Measurements from ENCODE around the gene ISG20L2.
A peak's percentile ranks its signal among the peaks of the same experiment; 100 is the strongest.

The ISG20L2 gene

DNA sequence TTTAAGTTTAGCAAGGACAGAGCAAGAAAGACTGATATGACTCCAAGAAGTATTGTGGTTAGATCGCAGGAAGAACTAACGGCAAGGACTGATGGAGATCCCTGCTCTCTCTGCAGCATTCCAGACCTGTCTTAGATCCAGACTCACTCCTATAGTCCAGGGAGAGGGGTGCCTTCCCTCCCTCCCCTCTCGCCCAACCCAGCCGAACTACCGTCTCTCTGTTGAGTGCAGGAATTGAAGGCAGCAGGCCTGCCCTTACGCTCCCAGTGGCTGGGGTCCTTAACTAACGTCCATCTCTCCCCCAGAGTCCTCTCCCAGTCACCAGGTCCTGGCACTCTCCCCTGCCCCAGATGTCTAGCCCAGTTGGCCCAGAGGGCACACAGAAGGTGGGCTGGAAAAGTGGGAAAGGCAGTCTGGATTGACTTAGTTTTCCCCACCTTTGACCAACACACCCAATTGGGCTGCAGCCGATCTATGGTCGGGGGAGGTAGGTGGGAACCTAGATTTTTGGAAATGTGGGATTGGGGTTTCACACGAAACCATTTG lies 24.3 kb downstream of the ISG20L2 start:
- H3K27me3 ChIP-seq (replicated peaks; ENCODE audit: control insufficient read depth, insufficient read depth, low read length) = no peaks in the 10 kb centered on the region
- peaks cover 61% of the 10 kb centered on the region for H3K4me1 ChIP-seq (ENCODE audit: control insufficient read depth, insufficient read depth, low read length)
- H3K9ac ChIP-seq (ENCODE audit: low read length) = peak overlapping the region; percentile 83
- peak overlapping the region; percentile 74 for H3K4me3 ChIP-seq (ENCODE audit: low read length)
- H3K36me3 ChIP-seq (ENCODE audit: control insufficient read depth, insufficient read depth, low read length, severe bottlenecking) = peaks cover 6% of the 10 kb centered on the region
- H3K9me3 ChIP-seq (ENCODE audit: control insufficient read depth, low read length) = no peaks in the 10 kb centered on the region
- DNase-seq (ENCODE audit: low read depth) = no peak

DNA sequence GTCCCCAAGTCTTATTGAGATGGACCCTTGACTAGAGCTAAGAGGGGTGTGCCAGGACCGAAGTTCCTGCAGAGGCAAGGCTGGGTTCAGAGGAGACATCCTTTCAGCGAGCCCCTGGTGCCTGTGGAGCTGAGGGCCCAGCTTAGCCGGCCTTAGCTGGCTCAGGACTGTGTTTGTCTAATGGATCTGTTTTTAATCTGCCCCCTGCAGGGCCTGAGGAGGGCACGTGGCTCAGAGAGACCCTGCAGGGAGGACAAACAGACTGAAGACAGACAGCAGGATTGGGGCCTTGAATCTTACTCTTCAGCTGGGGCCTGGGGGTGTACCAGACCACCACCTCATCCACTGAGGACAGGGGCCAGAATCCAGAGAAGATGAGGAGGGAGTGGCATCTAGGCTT lies 24.8 kb downstream of the ISG20L2 start:
- Histone ChIP-seq H3K9me3 (ENCODE audit: control insufficient read depth, low read length) (no peaks in the 10 kb centered on the region), H3K27me3 (replicated peaks; ENCODE audit: control insufficient read depth, insufficient read depth, low read length) (no peaks in the 10 kb centered on the region), H3K4me3 (ENCODE audit: low read length) (peak overlapping the region; percentile 74), H3K36me3 (ENCODE audit: control insufficient read depth, insufficient read depth, low read length, severe bottlenecking) (peaks cover 6% of the 10 kb centered on the region), H3K4me1 (ENCODE audit: control insufficient read depth, insufficient read depth, low read length) (peaks cover 60% of the 10 kb centered on the region), H3K9ac (ENCODE audit: low read length) (peak overlapping the region; percentile 83)
- DNase-seq (ENCODE audit: low read depth) = peak; percentile 36

DNA sequence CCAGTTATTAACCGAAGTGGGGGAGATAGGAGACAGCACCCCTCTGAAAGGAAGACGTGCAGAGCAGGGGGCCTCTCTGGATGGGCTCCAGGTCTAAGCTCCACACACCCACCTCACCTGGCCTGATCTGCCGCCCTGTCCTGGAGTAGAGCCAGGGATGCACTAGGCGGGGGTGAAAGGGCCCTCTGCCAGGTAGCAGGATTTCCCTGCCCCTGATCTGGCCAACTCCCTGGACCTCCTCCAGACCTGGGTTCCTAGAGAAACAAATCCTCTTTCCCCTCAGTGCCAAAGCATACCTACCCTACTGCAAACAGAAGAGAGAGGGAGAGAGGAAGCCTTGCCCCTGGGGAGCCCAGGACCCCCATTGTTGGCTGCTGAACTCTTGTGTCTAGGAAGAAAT lies 25.2 kb downstream of the ISG20L2 start:
- H3K4me1 ChIP-seq (ENCODE audit: control insufficient read depth, insufficient read depth, low read length) = peaks cover 56% of the 10 kb centered on the region
- H3K27me3 ChIP-seq (replicated peaks; ENCODE audit: control insufficient read depth, insufficient read depth, low read length) = no peaks in the 10 kb centered on the region
- no peak for DNase-seq (ENCODE audit: low read depth)
- H3K4me3 ChIP-seq (ENCODE audit: low read length) = no peak overlapping the region
- H3K9ac ChIP-seq (ENCODE audit: low read length) = peak overlapping the region; percentile 83
- peaks cover 6% of the 10 kb centered on the region for H3K36me3 ChIP-seq (ENCODE audit: control insufficient read depth, insufficient read depth, low read length, severe bottlenecking)
- H3K9me3 ChIP-seq (ENCODE audit: control insufficient read depth, low read length) = no peaks in the 10 kb centered on the region

DNA sequence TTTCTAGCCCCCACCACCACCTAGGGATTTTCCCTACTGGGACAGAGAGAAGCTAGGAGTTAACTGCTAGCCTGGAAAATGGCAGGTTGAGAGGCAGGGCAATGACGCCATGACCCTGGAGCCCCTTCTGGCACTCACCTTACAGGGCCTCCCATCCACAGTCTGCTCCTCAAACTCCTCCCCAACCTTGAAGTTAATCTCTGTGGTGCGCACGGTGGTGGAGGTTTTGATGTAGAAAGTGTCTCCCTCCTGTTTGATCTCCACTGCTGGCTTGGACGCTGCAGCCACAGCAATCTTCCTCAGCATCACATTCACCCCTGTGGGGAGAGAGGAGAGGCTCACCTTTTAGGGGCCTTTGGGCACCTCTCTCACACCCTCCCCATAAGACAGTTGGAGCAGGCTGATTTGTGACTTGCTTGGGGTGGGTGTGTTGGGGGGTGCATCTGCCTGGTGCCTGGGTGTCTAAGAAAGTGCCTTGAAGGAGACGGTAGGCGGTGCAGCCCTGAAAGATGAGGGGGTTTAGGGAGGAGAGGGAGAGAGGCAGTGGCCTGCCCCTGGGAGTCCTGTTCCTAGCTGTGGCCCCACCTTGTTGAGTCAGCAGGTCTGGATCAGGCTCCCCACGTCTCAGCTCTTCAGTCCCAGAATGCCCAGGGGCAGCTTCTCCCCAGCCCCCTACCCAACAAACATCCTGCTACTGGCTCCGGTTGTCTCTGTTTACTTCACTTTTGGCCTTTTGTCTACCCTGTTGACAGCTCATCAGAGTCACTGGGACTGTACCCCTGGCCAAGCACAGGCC lies 27.6 kb downstream of the ISG20L2 start:
- no peak overlapping the region for H3K9ac ChIP-seq (ENCODE audit: low read length)
- peaks cover 33% of the 10 kb centered on the region for H3K4me1 ChIP-seq (ENCODE audit: control insufficient read depth, insufficient read depth, low read length)
- peaks cover 6% of the 10 kb centered on the region for H3K36me3 ChIP-seq (ENCODE audit: control insufficient read depth, insufficient read depth, low read length, severe bottlenecking)
- H3K9me3 ChIP-seq (ENCODE audit: control insufficient read depth, low read length) = no peaks in the 10 kb centered on the region
- no peak overlapping the region for H3K4me3 ChIP-seq (ENCODE audit: low read length)
- DNase-seq (ENCODE audit: low read depth) = no peak
- no peaks in the 10 kb centered on the region for H3K27me3 ChIP-seq (replicated peaks; ENCODE audit: control insufficient read depth, insufficient read depth, low read length)

DNA sequence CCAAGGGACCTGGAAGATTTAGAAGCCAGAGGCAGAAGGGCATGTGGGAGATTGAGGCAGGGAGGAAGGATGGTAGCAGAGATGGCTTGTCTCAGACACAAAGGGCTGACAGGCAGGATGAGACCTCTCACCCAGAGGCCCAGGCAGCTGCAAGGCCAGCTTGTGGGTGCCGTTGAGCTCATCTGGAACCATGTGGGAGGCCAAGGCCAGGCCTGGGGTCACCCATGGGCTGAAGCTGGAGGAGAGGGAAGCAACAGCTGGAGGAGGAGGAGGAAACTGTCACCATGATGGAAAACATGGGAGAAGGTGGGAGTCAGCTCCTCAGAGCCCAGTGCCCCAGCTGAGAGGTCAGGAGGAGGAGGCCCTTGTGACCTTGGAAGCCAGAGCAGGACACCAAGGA lies 29.6 kb downstream of the ISG20L2 start:
- no peaks in the 10 kb centered on the region for H3K27me3 ChIP-seq (replicated peaks; ENCODE audit: control insufficient read depth, insufficient read depth, low read length)
- no peak overlapping the region for H3K9ac ChIP-seq (ENCODE audit: low read length)
- no peak overlapping the region for H3K4me3 ChIP-seq (ENCODE audit: low read length)
- peaks cover 19% of the 10 kb centered on the region for H3K4me1 ChIP-seq (ENCODE audit: control insufficient read depth, insufficient read depth, low read length)
- no peak for DNase-seq (ENCODE audit: low read depth)
- H3K36me3 ChIP-seq (ENCODE audit: control insufficient read depth, insufficient read depth, low read length, severe bottlenecking) = peaks cover 6% of the 10 kb centered on the region
- H3K9me3 ChIP-seq (ENCODE audit: control insufficient read depth, low read length) = no peaks in the 10 kb centered on the region

DNA sequence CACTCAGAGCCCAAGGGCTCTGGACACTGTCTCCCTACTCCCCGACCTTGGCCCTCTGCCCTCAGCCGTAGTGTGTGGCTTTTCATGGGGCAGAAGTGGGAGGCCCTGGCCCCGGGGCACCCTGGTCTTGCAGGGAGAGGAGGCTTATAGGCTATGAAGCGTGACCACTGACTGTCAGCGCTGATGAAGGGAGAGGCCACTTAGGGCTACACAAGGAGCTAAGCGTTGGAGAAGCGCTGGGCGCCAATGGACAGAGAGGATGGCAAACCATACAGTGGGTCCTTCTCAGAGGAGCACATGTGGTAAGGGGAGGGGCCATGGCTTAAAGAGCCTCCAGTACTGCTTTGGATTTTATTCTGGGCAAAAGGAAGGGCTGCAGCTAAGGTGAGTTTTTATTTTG lies 31.1 kb downstream of the ISG20L2 start:
- no peak for DNase-seq (ENCODE audit: low read depth)
- Histone ChIP-seq H3K9ac (ENCODE audit: low read length) (no peak overlapping the region), H3K4me3 (ENCODE audit: low read length) (no peak overlapping the region), H3K36me3 (ENCODE audit: control insufficient read depth, insufficient read depth, low read length, severe bottlenecking) (peaks cover 6% of the 10 kb centered on the region), H3K9me3 (ENCODE audit: control insufficient read depth, low read length) (no peaks in the 10 kb centered on the region), H3K4me1 (ENCODE audit: control insufficient read depth, insufficient read depth, low read length) (peaks cover 10% of the 10 kb centered on the region), H3K27me3 (replicated peaks; ENCODE audit: control insufficient read depth, insufficient read depth, low read length) (no peaks in the 10 kb centered on the region)

DNA sequence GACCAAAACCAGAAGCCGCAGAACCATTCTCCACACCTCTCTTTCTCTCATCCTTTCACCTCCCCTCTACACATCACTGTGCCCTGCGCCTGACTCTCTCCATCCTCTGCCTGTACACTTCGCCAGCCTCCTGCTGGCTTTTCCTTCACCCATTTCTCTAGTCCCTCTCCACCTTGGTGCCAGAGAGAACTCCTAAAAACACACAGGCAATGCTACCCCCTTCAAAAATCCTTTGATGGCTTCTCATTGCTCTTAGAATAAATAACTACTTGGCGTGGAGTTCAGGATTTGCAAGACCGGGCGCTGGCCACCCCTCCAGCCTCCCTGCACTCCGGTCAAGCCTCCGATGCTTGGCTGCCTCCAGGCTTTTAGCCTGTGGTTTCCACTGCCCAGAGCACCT lies 31.8 kb downstream of the ISG20L2 start:
- H3K4me1 ChIP-seq (ENCODE audit: control insufficient read depth, insufficient read depth, low read length) = peaks cover 15% of the 10 kb centered on the region
- H3K9me3 ChIP-seq (ENCODE audit: control insufficient read depth, low read length) = no peaks in the 10 kb centered on the region
- no peak overlapping the region for H3K9ac ChIP-seq (ENCODE audit: low read length)
- peaks cover 6% of the 10 kb centered on the region for H3K36me3 ChIP-seq (ENCODE audit: control insufficient read depth, insufficient read depth, low read length, severe bottlenecking)
- no peak for DNase-seq (ENCODE audit: low read depth)
- H3K27me3 ChIP-seq (replicated peaks; ENCODE audit: control insufficient read depth, insufficient read depth, low read length) = no peaks in the 10 kb centered on the region
- no peak overlapping the region for H3K4me3 ChIP-seq (ENCODE audit: low read length)

DNA sequence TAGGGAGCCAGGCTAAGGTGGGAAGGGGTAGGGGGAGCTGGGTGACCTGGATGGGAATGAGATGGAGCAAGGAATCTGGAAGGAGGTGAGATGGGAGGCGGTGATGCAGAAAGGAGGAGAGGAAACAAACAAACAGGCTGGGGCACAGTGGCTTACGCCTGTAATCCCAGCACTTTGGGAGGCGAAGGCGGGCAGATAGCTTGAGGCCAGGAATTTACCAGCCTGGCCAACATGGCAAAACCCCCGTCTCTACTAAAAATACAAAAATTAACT lies 33.9 kb downstream of the ISG20L2 start:
- no peaks in the 10 kb centered on the region for H3K9me3 ChIP-seq (ENCODE audit: control insufficient read depth, low read length)
- H3K9ac ChIP-seq (ENCODE audit: low read length) = no peak overlapping the region
- no peak for DNase-seq (ENCODE audit: low read depth)
- H3K4me3 ChIP-seq (ENCODE audit: low read length) = no peak overlapping the region
- H3K27me3 ChIP-seq (replicated peaks; ENCODE audit: control insufficient read depth, insufficient read depth, low read length) = no peaks in the 10 kb centered on the region
- H3K36me3 ChIP-seq (ENCODE audit: control insufficient read depth, insufficient read depth, low read length, severe bottlenecking) = no peaks in the 10 kb centered on the region
- H3K4me1 ChIP-seq (ENCODE audit: control insufficient read depth, insufficient read depth, low read length) = peaks cover 20% of the 10 kb centered on the region

DNA sequence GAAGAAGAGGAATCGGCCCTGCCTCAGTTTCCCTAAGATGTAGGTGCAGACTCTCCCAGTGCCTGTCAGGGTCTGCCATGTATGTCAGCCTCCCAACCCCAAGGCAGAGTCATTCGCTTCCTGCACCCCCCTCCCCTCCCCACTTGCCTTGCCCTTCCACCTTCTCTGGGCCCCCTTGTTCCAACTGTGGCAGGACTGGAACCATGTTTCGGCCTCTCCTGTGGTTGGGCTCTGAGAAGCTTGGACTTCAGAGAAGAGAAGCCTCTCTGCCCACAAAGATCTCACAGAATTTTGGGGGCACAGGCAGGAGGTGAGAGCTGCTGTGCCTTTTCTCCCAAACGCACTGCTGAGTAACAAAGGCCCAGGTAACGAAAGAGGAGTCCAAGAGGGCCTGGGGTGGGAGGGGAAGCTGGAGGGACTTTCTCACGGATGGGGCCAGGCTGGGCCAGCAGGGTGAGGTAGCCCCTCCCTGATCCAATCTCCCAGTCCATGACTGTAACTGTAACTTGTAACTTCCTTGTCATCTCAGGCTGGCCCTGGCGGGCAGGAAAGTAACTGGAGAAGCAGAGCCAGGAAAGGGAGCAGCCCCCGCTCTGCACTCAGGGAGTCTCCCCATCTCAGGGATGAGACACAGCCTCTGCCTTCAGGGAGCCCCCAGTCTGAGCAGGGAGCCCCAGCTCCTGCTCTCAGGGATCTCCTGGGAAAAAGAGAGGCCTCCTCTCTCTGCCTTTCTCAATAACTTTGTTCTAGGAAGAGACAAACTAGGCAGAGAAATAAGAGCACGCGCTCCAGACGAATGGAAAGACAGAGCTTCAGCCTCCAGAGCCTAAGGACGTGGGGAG lies 34.5 kb downstream of the ISG20L2 start:
- Histone ChIP-seq H3K4me1 (ENCODE audit: control insufficient read depth, insufficient read depth, low read length) (peaks cover 22% of the 10 kb centered on the region), H3K4me3 (ENCODE audit: low read length) (no peak overlapping the region), H3K9ac (ENCODE audit: low read length) (no peak overlapping the region), H3K9me3 (ENCODE audit: control insufficient read depth, low read length) (no peaks in the 10 kb centered on the region), H3K36me3 (ENCODE audit: control insufficient read depth, insufficient read depth, low read length, severe bottlenecking) (no peaks in the 10 kb centered on the region), H3K27me3 (replicated peaks; ENCODE audit: control insufficient read depth, insufficient read depth, low read length) (no peaks in the 10 kb centered on the region)
- no peak for DNase-seq (ENCODE audit: low read depth)

DNA sequence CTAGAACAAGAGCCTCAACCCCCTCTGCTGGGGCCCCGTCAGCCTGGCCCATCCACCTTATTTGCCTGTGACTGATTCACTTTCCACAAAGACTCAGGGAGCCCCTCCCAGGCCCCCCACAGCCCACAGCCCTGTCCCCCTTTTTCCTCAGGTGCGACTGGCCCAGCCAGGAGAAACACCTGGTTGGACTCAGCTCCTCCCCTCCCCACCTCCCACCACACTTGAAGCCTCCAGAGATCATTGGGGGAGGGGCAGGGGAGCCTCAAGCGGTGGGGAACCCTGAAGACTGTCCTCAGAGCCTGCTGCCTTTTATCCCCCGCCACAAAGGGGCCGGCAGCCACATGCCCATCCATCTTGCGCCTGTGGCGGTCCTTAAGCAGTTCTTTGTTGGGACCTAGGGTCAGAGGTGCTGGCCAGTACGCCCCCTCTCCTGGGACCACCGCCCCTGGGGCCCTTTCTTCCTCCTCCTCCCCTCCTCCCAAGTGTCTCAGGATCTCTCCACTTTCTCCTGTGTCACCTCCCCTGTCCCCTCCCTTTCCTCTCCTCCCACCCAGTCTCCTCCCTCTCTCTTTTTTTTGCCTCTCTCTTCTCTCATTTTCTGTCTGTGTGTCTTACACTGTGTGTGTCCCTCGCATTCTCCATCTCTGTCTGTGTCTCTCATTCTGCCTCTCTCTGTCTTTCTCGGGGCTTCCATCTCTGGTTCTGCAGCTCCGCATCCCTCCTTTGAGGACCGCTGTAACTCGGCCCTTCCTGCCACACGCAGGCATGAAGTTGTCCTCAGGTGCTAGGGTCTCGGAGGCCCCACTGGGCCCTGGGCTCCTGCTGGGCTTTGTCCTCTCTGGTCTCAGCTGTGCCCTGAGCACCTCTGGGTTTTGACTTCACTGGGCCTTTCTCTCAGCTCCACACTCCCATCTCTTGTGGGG lies 35.4 kb downstream of the ISG20L2 start:
- H3K4me1 ChIP-seq (ENCODE audit: control insufficient read depth, insufficient read depth, low read length) = peaks cover 20% of the 10 kb centered on the region
- no peak overlapping the region for H3K4me3 ChIP-seq (ENCODE audit: low read length)
- no peaks in the 10 kb centered on the region for H3K27me3 ChIP-seq (replicated peaks; ENCODE audit: control insufficient read depth, insufficient read depth, low read length)
- no peak overlapping the region for H3K9ac ChIP-seq (ENCODE audit: low read length)
- H3K36me3 ChIP-seq (ENCODE audit: control insufficient read depth, insufficient read depth, low read length, severe bottlenecking) = no peaks in the 10 kb centered on the region
- H3K9me3 ChIP-seq (ENCODE audit: control insufficient read depth, low read length) = no peaks in the 10 kb centered on the region
- no peak for DNase-seq (ENCODE audit: low read depth)

Measured in adipocyte (in vitro differentiated cells).